Activated naive CD8-positive, alpha-beta T cell treated with anti-CD3 and anti-CD28 coated beads for 36 hours (primary cell): ENCODE measurements around the gene SETBP1. TPM values are rescaled to one million over a fixed set of nuclear protein-coding genes. Genes with fewer than 3 reads are reported as not detected.

Source experiments
- DNase-seq: peaks from one replicate; pipeline ENCODE4 v3.0.0; 2021
- H3K27ac Mint-ChIP-seq: one replicate; pipeline ENCODE4 v1.8.0; 2022; ENCODE audit warnings: mild to moderate bottlenecking, moderate library complexity, mixed read lengths
- H3K27me3 Mint-ChIP-seq: one replicate; pipeline ENCODE4 v1.8.0; 2022; ENCODE audit warnings: mild to moderate bottlenecking, mixed read lengths
- H3K36me3 Mint-ChIP-seq: one replicate; pipeline ENCODE4 v1.8.0; 2021; ENCODE audit warnings: mild to moderate bottlenecking, mixed read lengths
- H3K4me1 Mint-ChIP-seq: one replicate; pipeline ENCODE4 v1.8.0; 2021; ENCODE audit warnings: mixed read lengths
- H3K4me3 Mint-ChIP-seq: one replicate; pipeline ENCODE4 v1.8.0; 2022; ENCODE audit warnings: mild to moderate bottlenecking, moderate library complexity, mixed read lengths
- H3K9me3 Mint-ChIP-seq: one replicate; pipeline ENCODE4 v1.8.0; 2022; ENCODE audit warnings: mixed read lengths
- total RNA-seq, 2 experiments: library from RNA; stranded (reverse); gene quantifications; one replicate each; pipeline ENCODE4 v1.2.3, GENCODE V29; 2021

Gene SETBP1
- total RNA-seq, 2 experiments from 2014 or later = 3.8 to 3.9 TPM

GRCh38 chr18:44741511-44741910 is 60.8 kb downstream of the SETBP1 start:
- no peak for DNase-seq
- no peaks in the 10 kb centered on the region for H3K4me1 Mint-ChIP-seq
- H3K36me3 Mint-ChIP-seq = no peaks in the 10 kb centered on the region
- no peak overlapping the region for H3K27ac Mint-ChIP-seq
- no peak overlapping the region for H3K4me3 Mint-ChIP-seq
- H3K9me3 Mint-ChIP-seq = no peaks in the 10 kb centered on the region
- peaks cover 20% of the 10 kb centered on the region for H3K27me3 Mint-ChIP-seq

- Mint-ChIP-seq H3K27me3 (peaks cover 20% of the 10 kb centered on the region), H3K27ac (no peak overlapping the region), H3K9me3 (no peaks in the 10 kb centered on the region), H3K4me3 (no peak overlapping the region), H3K36me3 (no peaks in the 10 kb centered on the region), H3K4me1 (no peaks in the 10 kb centered on the region)
- DNase-seq = no peak
Observed at GRCh38 chr18:44742126-44742525, 61.4 kb downstream of the SETBP1 start.

GRCh38 chr18:44742718-44743311 is 62.1 kb downstream of the SETBP1 start:
- Mint-ChIP-seq H3K9me3 (no peaks in the 10 kb centered on the region), H3K27me3 (peaks cover 22% of the 10 kb centered on the region)

GRCh38 chr18:44743631-44744030 is 62.9 kb downstream of the SETBP1 start:
- DNase-seq = no peak
- Mint-ChIP-seq H3K4me3 (no peak overlapping the region), H3K4me1 (no peaks in the 10 kb centered on the region), H3K27ac (no peak overlapping the region), H3K9me3 (no peaks in the 10 kb centered on the region), H3K36me3 (no peaks in the 10 kb centered on the region), H3K27me3 (peaks cover 26% of the 10 kb centered on the region)

More at GRCh38 chr18:44742718-44743311, 62.1 kb downstream of the SETBP1 start:
- Mint-ChIP-seq H3K4me3 (no peak overlapping the region), H3K27ac (no peak overlapping the region), H3K4me1 (no peaks in the 10 kb centered on the region), H3K36me3 (no peaks in the 10 kb centered on the region)
- no peak for DNase-seq

GRCh38 chr18:44744161-44745121 is 63.8 kb downstream of the SETBP1 start:
- Mint-ChIP-seq H3K27ac (no peak overlapping the region), H3K9me3 (no peaks in the 10 kb centered on the region), H3K4me3 (no peak overlapping the region), H3K27me3 (peaks cover 26% of the 10 kb centered on the region), H3K36me3 (no peaks in the 10 kb centered on the region), H3K4me1 (no peaks in the 10 kb centered on the region)
- no peak for DNase-seq

GRCh38 chr18:44747157-44747556 is 66.5 kb downstream of the SETBP1 start:
- Mint-ChIP-seq H3K4me1 (peaks cover 4% of the 10 kb centered on the region), H3K9me3 (no peaks in the 10 kb centered on the region), H3K27me3 (peaks cover 21% of the 10 kb centered on the region), H3K27ac (no peak overlapping the region), H3K36me3 (no peaks in the 10 kb centered on the region), H3K4me3 (no peak overlapping the region)
- no peak for DNase-seq

- Mint-ChIP-seq H3K36me3 (no peaks in the 10 kb centered on the region), H3K4me3 (no peak overlapping the region), H3K27ac (no peak overlapping the region), H3K9me3 (peaks cover 1% of the 10 kb centered on the region), H3K4me1 (peaks cover 4% of the 10 kb centered on the region), H3K27me3 (peaks cover 15% of the 10 kb centered on the region)
- DNase-seq = no peak
Observed at GRCh38 chr18:44748582-44748981, 67.9 kb downstream of the SETBP1 start.

- Mint-ChIP-seq H3K4me3 (no peak overlapping the region), H3K27ac (no peak overlapping the region), H3K36me3 (no peaks in the 10 kb centered on the region), H3K4me1 (peaks cover 4% of the 10 kb centered on the region), H3K9me3 (peaks cover 2% of the 10 kb centered on the region), H3K27me3 (peaks cover 15% of the 10 kb centered on the region)
- no peak for DNase-seq
Observed at GRCh38 chr18:44750774-44751173, 70.1 kb downstream of the SETBP1 start.

GRCh38 chr18:44754567-44754966 is 73.9 kb downstream of the SETBP1 start:
- peaks cover 21% of the 10 kb centered on the region for H3K4me1 Mint-ChIP-seq

GRCh38 chr18:44758861-44759631 is 78.4 kb downstream of the SETBP1 start:
- Mint-ChIP-seq H3K9me3 (peaks cover 2% of the 10 kb centered on the region), H3K36me3 (no peaks in the 10 kb centered on the region), H3K4me3 (peak overlapping the region; percentile 52)

More at GRCh38 chr18:44754567-44754966, 73.9 kb downstream of the SETBP1 start:
- Mint-ChIP-seq H3K4me3 (no peak overlapping the region), H3K27me3 (peaks cover 19% of the 10 kb centered on the region), H3K9me3 (peaks cover 2% of the 10 kb centered on the region), H3K36me3 (no peaks in the 10 kb centered on the region), H3K27ac (no peak overlapping the region)
- no peak for DNase-seq

GRCh38 chr18:44759925-44760342 is 79.2 kb downstream of the SETBP1 start:
- Mint-ChIP-seq H3K4me3 (peak overlapping the region; percentile 57), H3K27me3 (peaks cover 14% of the 10 kb centered on the region), H3K36me3 (no peaks in the 10 kb centered on the region), H3K9me3 (peaks cover 2% of the 10 kb centered on the region), H3K27ac (peak overlapping the region; percentile 93), H3K4me1 (peaks cover 28% of the 10 kb centered on the region)
- DNase-seq = peak; percentile 1

More at GRCh38 chr18:44758861-44759631, 78.4 kb downstream of the SETBP1 start:
- Mint-ChIP-seq H3K27ac (peak overlapping the region; percentile 93), H3K4me1 (peaks cover 28% of the 10 kb centered on the region), H3K27me3 (peaks cover 14% of the 10 kb centered on the region)
- peak; percentile 58 for DNase-seq

GRCh38 chr18:44761812-44762211 is 81.1 kb downstream of the SETBP1 start:
- peaks cover 18% of the 10 kb centered on the region for H3K27me3 Mint-ChIP-seq
- H3K36me3 Mint-ChIP-seq = no peaks in the 10 kb centered on the region
- peaks cover 2% of the 10 kb centered on the region for H3K9me3 Mint-ChIP-seq
- DNase-seq = no peak
- H3K27ac Mint-ChIP-seq = no peak overlapping the region
- no peak overlapping the region for H3K4me3 Mint-ChIP-seq
- peaks cover 31% of the 10 kb centered on the region for H3K4me1 Mint-ChIP-seq

GRCh38 chr18:44763327-44763726 is 82.6 kb downstream of the SETBP1 start:
- H3K36me3 Mint-ChIP-seq = no peaks in the 10 kb centered on the region
- H3K4me1 Mint-ChIP-seq = peaks cover 27% of the 10 kb centered on the region
- no peak for DNase-seq
- H3K4me3 Mint-ChIP-seq = no peak overlapping the region
- peaks cover 15% of the 10 kb centered on the region for H3K27me3 Mint-ChIP-seq
- peaks cover 2% of the 10 kb centered on the region for H3K9me3 Mint-ChIP-seq
- no peak overlapping the region for H3K27ac Mint-ChIP-seq

- H3K4me3 Mint-ChIP-seq = no peak overlapping the region
- no peaks in the 10 kb centered on the region for H3K36me3 Mint-ChIP-seq
- H3K27me3 Mint-ChIP-seq = peaks cover 26% of the 10 kb centered on the region
- peaks cover 2% of the 10 kb centered on the region for H3K9me3 Mint-ChIP-seq
- H3K4me1 Mint-ChIP-seq = peaks cover 12% of the 10 kb centered on the region
- H3K27ac Mint-ChIP-seq = no peak overlapping the region
- DNase-seq = no peak
Observed at GRCh38 chr18:44764863-44765262, 84.2 kb downstream of the SETBP1 start.

GRCh38 chr18:44765456-44765855 is 84.8 kb downstream of the SETBP1 start:
- peaks cover 28% of the 10 kb centered on the region for H3K27me3 Mint-ChIP-seq
- no peak overlapping the region for H3K4me3 Mint-ChIP-seq
- peaks cover 6% of the 10 kb centered on the region for H3K4me1 Mint-ChIP-seq
- no peak for DNase-seq
- H3K36me3 Mint-ChIP-seq = no peaks in the 10 kb centered on the region
- H3K27ac Mint-ChIP-seq = no peak overlapping the region
- H3K9me3 Mint-ChIP-seq = peaks cover 2% of the 10 kb centered on the region
